HUES64 (cell line): ENCODE measurements around the gene MTOR.

ENCODE experiments used
- H3K27ac ChIP-seq: 2 replicates; pipeline ENCODE4 v1.7.0; 2013; ENCODE audit warnings: low read depth, low read length, inconsistent platforms
- H3K27me3 ChIP-seq: 2 replicates; pipeline ENCODE4 v1.6.1; 2013; ENCODE audit warnings: mild to moderate bottlenecking, low read length; ENCODE audit not compliant: insufficient read depth
- H3K36me3 ChIP-seq: 2 replicates; pipeline ENCODE4 v1.6.1; 2013; ENCODE audit warnings: mild to moderate bottlenecking, low read length; ENCODE audit not compliant: insufficient read depth
- H3K4me1 ChIP-seq: 2 replicates; pipeline ENCODE4 v1.6.1; 2013; ENCODE audit warnings: mild to moderate bottlenecking, low read length, moderate library complexity; ENCODE audit not compliant: insufficient read depth
- H3K4me3 ChIP-seq: 2 replicates; pipeline ENCODE4 v1.5.1; 2013; ENCODE audit warnings: mild to moderate bottlenecking, low read length, moderate library complexity
- H3K9ac ChIP-seq: 2 replicates; pipeline ENCODE4 v1.6.1; 2013; ENCODE audit warnings: mild to moderate bottlenecking, low read depth, low read length
- H3K9me3 ChIP-seq: 2 replicates; pipeline ENCODE4 v1.6.1; 2013; ENCODE audit warnings: low read depth, low read length; ENCODE audit not compliant: insufficient read depth
- WGBS: fragments of 150-250, 120-280 bp; methylation state at CpG from one replicate; pipeline ENCODE4 v1.1.7; 2013; ENCODE audit warnings: missing lambda C conversion rate; 5-methylcytosine and 5-hydroxymethylcytosine counted together

The MTOR gene

DNA sequence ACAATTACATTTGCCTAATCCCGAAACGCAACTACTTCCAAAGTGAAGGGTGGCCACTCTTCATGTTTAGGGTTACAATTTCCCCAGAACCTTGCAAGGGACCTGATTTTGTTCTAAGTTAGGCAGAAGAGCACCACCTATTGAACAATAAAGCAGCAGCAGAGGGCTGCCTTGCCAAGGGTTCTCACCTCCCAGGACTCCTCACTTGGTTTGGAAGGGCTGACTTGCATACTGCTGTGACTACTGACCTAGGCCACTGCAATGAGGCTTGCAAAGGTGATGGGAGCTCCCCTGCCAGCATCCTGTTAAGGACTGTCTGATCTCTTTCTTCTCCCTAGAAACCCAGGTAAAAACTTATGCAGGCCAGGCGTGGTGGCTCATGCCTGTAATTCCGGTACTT lies 14.2 kb downstream of the MTOR start:
- Histone ChIP-seq H3K9me3 (peaks cover 9% of the 10 kb centered on the region; the same call in 1 of the 2 replicates), H3K9ac (no peak overlapping the region), H3K4me1 (no peaks in the 10 kb centered on the region), H3K4me3 (no peak overlapping the region), H3K27me3 (no peaks in the 10 kb centered on the region), H3K27ac (no peak overlapping the region), H3K36me3 (peaks cover 79% of the 10 kb centered on the region)
- 97% methylated on average over 4 of the region's 4 CpGs for WGBS

- Histone ChIP-seq H3K4me3 (no peak overlapping the region), H3K4me1 (no peaks in the 10 kb centered on the region), H3K9me3 (peaks cover 5% of the 10 kb centered on the region; the same call in 1 of the 2 replicates), H3K36me3 (peaks cover 74% of the 10 kb centered on the region), H3K27me3 (no peaks in the 10 kb centered on the region), H3K27ac (no peak overlapping the region), H3K9ac (no peak overlapping the region)
- WGBS, result 99% methylated on average over 7 of the region's 7 CpGs
Observed at GRCh38 chr1:11245904-11246719, 16.2 kb downstream of the MTOR start.

DNA sequence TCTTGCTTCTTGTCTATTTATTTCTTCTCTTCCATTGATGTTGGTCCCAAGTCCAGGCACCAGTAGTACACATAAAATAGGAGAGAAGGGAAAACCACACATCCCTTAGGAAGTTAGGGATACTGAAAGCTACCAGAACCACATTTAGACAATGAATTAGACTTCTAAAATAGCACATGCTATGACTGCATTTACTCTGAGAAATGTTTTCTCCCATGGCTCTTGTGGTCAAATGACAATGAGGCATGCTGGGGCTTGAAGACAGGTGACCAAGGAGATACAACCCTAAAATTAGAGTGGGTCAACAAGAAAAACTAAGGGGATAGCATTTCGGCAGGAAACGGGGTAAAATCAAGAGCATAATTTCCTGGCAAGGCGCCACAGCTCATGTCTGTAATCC lies 17.1 kb downstream of the MTOR start:
- WGBS, result 92% methylated on average over 3 of the region's 3 CpGs
- Histone ChIP-seq H3K4me3 (no peak overlapping the region), H3K36me3 (peaks cover 73% of the 10 kb centered on the region), H3K27me3 (no peaks in the 10 kb centered on the region), H3K9me3 (no peaks in the 10 kb centered on the region; the same call in 1 of the 2 replicates), H3K9ac (no peak overlapping the region), H3K27ac (no peak overlapping the region), H3K4me1 (no peaks in the 10 kb centered on the region)

DNA sequence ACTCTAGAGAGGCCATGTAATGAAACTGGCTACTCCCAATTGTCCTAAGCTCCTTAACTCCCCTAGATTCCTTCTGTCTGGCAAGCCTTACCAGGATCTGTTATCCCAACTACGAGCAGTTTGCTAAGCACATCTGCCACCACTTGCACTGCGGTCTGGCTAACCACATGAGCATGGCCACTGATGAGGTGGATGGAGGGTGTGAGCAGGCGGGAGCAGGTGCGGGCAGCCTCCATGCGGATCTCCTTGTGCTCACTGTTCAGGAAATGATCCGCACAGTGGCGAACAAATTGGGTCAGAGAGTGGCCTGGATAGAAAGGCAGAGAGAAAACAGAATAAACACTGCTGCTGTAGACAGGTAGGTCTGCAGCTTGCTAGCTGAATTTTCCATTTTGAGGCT lies 24.0 kb downstream of the MTOR start:
- Histone ChIP-seq H3K9ac (no peak overlapping the region), H3K4me3 (no peak overlapping the region), H3K36me3 (peaks cover 93% of the 10 kb centered on the region), H3K9me3 (no peaks in the 10 kb centered on the region), H3K27me3 (no peaks in the 10 kb centered on the region), H3K4me1 (no peaks in the 10 kb centered on the region), H3K27ac (no peak overlapping the region)
- WGBS, result 97% methylated on average over 7 of the region's 7 CpGs

DNA sequence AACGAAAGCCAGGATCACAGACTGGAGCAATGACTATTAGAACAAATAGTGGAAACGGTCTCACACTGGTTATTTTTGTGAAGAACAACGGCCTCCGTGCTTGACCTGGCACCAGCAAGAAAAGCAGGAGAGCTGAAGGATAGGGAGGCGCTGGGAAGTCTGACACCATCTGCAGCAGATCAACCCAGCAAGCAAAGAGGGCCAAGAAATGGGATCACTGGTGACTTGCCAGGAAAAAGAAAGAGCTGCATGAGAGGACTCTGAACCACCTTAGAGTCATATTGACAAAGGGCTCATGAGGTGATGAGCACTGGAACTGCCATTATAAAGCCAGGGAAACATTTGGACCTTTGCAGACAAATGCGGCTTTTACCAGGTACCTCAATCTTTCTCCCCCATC lies 25.0 kb downstream of the MTOR start:
- no peaks in the 10 kb centered on the region for H3K4me1 ChIP-seq
- H3K36me3 ChIP-seq, result peaks cover 93% of the 10 kb centered on the region
- WGBS, result 96% methylated on average over 6 of the region's 6 CpGs
- H3K9ac ChIP-seq, result no peak overlapping the region
- no peak overlapping the region for H3K27ac ChIP-seq
- H3K9me3 ChIP-seq, result no peaks in the 10 kb centered on the region
- no peaks in the 10 kb centered on the region for H3K27me3 ChIP-seq
- no peak overlapping the region for H3K4me3 ChIP-seq

GRCh38 chr1:11233208-11233607 lies 29.1 kb downstream of the MTOR start:
- Histone ChIP-seq H3K9ac (no peak overlapping the region), H3K4me1 (no peaks in the 10 kb centered on the region), H3K36me3 (peaks cover 99% of the 10 kb centered on the region), H3K9me3 (no peaks in the 10 kb centered on the region), H3K27me3 (no peaks in the 10 kb centered on the region), H3K27ac (no peak overlapping the region), H3K4me3 (no peak overlapping the region)
- WGBS, result 100% methylated on average over 2 of the region's 2 CpGs

GRCh38 chr1:11229203-11229602 lies 33.1 kb downstream of the MTOR start:
- Histone ChIP-seq H3K27ac (no peak overlapping the region), H3K27me3 (no peaks in the 10 kb centered on the region), H3K9ac (no peak overlapping the region), H3K36me3 (peaks cover 96% of the 10 kb centered on the region), H3K4me3 (no peak overlapping the region), H3K9me3 (no peaks in the 10 kb centered on the region), H3K4me1 (no peaks in the 10 kb centered on the region)
- WGBS, result 94% methylated on average over 3 of the region's 4 CpGs

GRCh38 chr1:11227106-11228077 lies 35.0 kb downstream of the MTOR start:
- H3K9me3 ChIP-seq, result no peaks in the 10 kb centered on the region
- no peaks in the 10 kb centered on the region for H3K27me3 ChIP-seq
- H3K9ac ChIP-seq, result no peak overlapping the region
- 94% methylated on average over 10 of the region's 10 CpGs for WGBS
- H3K36me3 ChIP-seq, result peaks cover 91% of the 10 kb centered on the region
- H3K27ac ChIP-seq, result no peak overlapping the region
- H3K4me3 ChIP-seq, result no peak overlapping the region
- H3K4me1 ChIP-seq, result no peaks in the 10 kb centered on the region

DNA sequence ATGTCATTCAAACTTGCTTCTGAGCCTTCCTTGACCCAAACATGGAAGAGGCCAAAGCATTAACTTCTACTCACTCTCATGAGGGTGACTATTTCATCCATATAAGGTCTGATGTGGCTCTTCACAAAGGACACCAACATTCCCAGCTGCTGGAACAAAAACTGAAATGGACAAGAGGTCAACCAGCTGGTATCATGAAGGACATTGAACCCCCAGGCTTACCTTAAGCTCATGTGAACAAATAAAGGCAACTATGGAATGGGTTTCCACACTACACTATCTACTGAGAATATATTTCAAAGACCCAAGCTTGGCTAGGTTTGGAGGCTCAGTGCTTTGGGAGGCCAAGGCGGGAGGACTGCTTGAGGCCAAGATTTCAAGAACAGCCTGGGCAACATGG lies 46.3 kb downstream of the MTOR start:
- WGBS, result 96% methylated on average over 1 of the region's 1 CpG
- Histone ChIP-seq H3K4me3 (no peak overlapping the region), H3K27ac (no peak overlapping the region), H3K4me1 (no peaks in the 10 kb centered on the region), H3K9ac (no peak overlapping the region), H3K27me3 (no peaks in the 10 kb centered on the region), H3K9me3 (no peaks in the 10 kb centered on the region), H3K36me3 (peaks cover 93% of the 10 kb centered on the region)

DNA sequence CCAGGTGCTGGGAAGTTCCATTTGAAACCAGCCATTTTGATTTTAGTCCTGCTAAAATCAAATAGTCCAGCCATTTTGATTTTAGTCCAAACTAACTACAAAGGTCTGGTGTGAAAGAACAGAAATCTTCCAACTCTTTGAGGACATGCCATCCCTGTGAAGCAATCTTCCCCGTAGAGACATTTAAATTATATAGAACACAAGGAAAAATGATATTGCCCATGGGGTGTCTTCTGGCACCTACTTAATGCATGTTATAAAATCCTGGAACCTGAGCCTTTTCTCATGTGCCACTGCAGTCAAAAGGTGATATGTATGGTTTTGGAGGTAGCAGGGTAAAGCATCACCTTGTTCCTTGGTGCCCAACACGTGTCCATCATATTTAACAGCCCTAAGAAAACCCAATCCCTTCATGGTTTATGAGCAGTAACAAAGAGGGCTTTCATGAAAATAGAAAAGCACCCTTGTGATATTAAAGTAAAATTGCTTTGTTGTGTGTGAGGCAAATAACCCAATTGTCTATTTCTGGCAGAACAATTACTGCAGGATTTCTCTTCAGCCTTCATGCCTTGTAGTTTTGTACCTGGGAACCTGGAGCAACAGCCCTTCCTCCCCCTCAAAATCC lies 46.9 kb downstream of the MTOR start:
- no peaks in the 10 kb centered on the region for H3K9me3 ChIP-seq
- H3K27me3 ChIP-seq, result no peaks in the 10 kb centered on the region
- no peaks in the 10 kb centered on the region for H3K4me1 ChIP-seq
- 100% methylated on average over 2 of the region's 2 CpGs for WGBS
- H3K4me3 ChIP-seq, result no peak overlapping the region
- H3K9ac ChIP-seq, result no peak overlapping the region
- H3K36me3 ChIP-seq, result peaks cover 95% of the 10 kb centered on the region
- no peak overlapping the region for H3K27ac ChIP-seq
